Gastroesophageal sphincter (tissue), 3 donors: ENCODE data around the gene MYOM1.

Experiments
- CTCF ChIP-seq, 4 experiments: fragments of 200-600 bp in 2 of 4; fragments of 450-650 bp in 2 of 4; sonication (generic) in 1 of 4; IDR thresholded peaks; one replicate each; pipeline ENCODE4 v1.5.1; 2017 to 2019; ENCODE audit warnings: antibody characterized with exemption in 4 of 4, mild to moderate bottlenecking in 2 of 4, moderate library complexity in 2 of 4
- POLR2A ChIP-seq, 2 donors: fragments of 450-650 bp; IDR thresholded peaks; one replicate each; pipeline ENCODE4 v1.6.1; 2017; ENCODE audit warnings: antibody characterized with exemption in 2 of 2, mild to moderate bottlenecking in 2 of 2, moderate library complexity in 1 of 2

GRCh38 chr18:3233004-3233403 lies 13.2 kb upstream of the MYOM1 start:
- TF ChIP-seq CTCF (IDR thresholded peaks at IDR 0.05) (no peak), POLR2A (IDR thresholded peaks at IDR 0.05) (no peak)
